Medulla oblongata (tissue), 1 donor: Measurements from ENCODE around the gene OR5B12.
"Not testable (repeated sequence)": the region's sequence is repeated elsewhere in the genome, so short reads cannot be mapped to it uniquely, and the experiment has no call there.

Experiments used
- DNase-seq: peaks from one replicate; pipeline ENCODE4 v3.0.0-alpha.2; 2015; ENCODE audit errors: extremely low spot score

OR5B12 gene

GRCh38 chr11:58442136-58442535 is at the start of gene OR5B12:
Gene OR5B12, minus strand, starts transcription at chr11:58442236. Its CDS starts 2,085 bp downstream, at chr11:58440151.
- DNase-seq, result no peak

GRCh38 chr11:58490827-58491226 is 48.8 kb upstream of the OR5B12 start:
- no peak for DNase-seq

DNA sequence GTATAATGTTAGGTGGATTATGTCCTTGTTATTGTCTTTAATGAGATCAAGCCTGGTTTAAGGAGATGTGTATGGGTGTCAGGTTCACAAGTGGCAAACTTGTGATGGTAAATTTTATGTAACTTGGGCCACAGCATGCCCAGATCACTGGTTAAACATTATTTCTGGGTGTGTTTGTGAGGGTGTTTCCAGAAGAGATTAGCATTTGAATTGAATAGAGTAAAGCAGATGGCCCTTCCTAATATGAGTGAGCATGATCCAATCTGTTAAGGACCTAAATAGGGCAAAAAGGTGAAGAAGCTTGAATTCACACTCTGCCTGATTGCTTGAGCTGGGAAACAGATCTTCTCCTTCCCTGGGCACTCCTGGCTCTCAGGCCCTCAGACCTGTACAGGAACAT is 45.1 kb upstream of the OR5B12 start:
- DNase-seq, result no peak

GRCh38 chr11:58485961-58486360 is 43.9 kb upstream of the OR5B12 start:
- no peak for DNase-seq

GRCh38 chr11:58471892-58472291 is 29.9 kb upstream of the OR5B12 start:
- no peak for DNase-seq

DNA sequence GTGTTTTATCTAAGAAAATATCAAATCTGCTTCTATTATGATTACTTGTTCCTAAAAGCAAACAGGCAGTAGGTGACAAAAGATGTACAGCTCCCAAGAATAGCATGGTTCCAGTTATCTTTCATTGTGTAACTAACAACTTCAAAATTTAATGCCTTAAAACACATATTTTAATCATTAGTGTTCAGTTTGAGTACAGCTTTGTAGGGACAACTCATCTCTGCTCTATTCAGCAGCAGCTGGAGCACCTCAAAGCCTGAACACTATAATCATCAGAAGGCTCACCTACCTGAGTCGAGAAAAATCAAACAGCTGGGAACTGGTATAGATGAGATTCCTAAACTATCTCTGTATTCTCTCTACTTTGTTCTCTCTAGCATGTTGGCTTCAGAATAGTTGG is 24.3 kb upstream of the OR5B12 start:
- DNase-seq, result no peak

GRCh38 chr11:58465690-58466089 is 23.7 kb upstream of the OR5B12 start:
- no peak for DNase-seq

GRCh38 chr11:58451585-58451984 is 9.5 kb upstream of the OR5B12 start:
- no peak for DNase-seq

DNA sequence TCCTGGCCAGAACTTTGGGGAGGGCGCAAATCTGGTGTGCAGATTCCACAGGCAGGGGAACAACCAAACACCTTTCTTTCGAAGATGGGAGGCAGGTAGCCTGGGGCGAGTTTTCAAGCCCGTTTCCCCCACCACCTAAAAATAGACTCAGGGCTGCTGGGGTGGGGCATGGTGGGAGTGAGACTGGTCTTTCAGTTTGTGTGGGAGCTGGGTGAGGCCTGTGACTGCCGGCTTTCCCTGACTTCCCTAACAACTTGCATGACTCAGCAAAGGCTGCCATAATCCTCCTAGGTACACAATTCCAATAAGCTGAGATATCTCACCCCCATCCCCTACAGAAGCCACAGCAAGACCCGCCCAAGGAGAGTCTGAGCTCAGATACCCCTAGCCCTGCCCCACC is 4.3 kb upstream of the OR5B12 start:
- no peak for DNase-seq

DNA sequence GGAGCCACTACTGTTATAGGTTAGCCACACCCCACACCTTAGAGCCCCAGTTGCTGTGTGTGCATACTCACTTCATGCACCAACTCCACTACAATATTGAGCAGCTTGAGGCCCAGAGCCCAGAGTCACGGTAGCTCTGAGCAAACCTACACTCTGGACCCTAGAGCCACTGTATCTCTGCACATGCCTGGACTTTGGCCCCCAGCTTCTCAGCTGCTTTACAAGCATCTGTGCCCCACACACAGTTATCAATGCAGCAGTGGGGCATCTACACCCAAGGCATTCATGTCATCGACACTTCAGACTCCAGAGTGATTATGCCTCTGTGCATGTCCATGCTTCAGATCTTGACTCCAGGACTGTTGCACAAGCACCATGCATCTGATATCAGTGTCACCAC is 2.3 kb upstream of the OR5B12 start:
- no peak for DNase-seq

DNA sequence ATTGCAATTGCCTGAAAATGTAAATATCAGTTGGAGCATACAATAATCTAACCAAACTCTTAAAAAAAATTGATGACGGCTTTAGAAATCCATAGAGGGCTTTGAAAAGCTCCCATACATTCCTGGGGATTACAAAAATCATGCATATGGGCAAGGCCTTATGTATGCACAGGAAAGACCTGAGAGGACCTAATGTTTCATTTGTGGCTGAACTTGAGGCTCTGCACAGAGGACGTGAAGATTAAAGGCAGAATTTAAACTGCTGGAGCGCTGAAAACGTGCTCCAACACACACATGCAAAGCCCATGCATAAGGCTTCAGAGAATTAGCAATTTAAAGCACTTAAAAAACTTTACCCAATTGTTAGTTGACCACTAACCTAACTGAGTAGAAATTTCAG is 3.5 kb downstream of the OR5B12 start:
- DNase-seq, result no peak

- DNase-seq, result no peak
Observed at GRCh38 chr11:58434217-58434616, 7.8 kb downstream of the OR5B12 start.

DNA sequence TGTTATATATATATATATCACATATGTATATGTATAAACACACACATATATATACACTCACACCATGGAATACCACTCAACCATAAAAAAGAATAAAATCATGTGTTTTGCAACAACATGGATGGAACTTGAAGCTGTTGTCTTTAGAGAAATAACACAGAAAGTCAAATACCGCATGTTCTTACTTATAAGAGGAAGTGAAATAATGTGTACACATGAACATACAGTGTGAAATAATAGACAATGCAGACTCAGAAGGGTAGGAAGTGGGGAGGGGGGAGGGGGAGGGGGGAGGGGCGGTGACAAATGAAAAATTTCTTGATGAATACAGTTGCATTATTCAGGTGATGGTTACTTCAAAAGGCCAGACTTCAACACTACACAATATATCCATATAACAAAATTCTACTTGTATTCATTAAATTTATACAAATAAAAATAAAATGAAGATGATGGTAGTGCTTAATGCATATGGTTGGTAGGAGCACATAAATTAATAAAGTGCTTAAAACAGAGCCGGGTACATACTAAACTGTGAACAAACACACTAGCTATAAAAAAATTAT is 8.3 kb downstream of the OR5B12 start:
- DNase-seq, result no peak

DNA sequence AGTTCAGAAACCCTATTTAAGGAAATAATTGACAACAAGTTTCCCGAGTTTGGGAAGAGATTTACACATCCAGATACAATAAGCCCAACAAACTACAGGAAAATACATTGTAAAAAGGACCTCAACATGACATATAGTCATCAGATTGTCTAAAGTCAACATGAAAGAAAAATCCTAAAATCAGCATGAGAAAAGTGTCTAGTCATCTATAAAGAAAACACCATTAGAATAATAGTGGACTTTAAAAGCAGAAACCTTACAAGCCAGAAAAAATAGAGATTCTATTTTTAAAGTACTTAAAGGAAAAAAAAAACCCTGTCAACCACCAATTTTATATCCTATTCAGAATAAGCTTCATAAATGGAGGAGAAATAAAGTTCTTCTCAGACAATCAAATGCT is 12.8 kb downstream of the OR5B12 start:
- DNase-seq, result no peak

DNA sequence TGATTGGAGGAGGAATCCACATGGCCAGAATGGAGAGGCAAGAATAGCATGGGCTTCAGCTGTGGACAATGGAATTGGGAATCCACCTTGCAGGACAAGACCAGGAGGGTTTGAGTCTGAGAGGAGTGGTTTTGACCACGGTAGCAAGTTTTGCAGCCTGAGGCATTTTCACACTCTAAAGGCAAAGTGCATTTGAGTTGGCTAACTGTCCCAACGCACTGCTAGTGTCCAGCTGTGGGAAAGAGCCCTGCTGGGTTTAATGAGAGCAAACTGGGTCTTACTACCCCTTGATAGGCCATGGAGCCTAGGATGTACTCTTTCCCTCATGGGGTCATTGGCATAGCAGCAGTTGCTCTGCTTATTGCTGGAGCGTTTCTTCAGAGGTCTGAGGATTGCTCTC is 14.0 kb downstream of the OR5B12 start, which contains the start of gene OR5B2:
OR5B2 (minus strand) TSS at position 101 of the 400 bp plus-strand sequence. CDS start 4,860 bp downstream, outside the sequence.
- no peak for DNase-seq

DNA sequence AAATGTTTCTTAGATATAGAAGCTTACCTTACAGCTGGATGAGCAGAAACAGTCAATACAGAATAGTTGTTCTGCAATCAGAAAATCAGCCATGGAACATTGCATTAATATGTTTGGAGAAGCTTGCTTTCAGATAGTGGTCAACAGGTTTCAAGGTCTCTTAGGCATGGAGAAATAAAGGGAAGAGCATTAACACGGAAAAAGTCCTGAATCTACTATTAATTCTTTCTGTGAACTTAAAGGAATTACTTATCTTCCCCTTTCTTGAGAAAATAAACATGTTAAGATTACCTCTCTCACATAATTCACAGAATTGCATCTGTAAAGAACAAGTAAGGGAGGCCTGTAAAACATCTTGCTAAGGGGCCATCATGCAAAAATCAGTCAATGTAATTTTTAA is 35.3 kb downstream of the OR5B12 start, which contains the start of gene OR5B3:
OR5B3 (minus strand) TSS at position 101 of the 400 bp plus-strand sequence. CDS start 3,465 bp downstream, outside the sequence.
- no peak for DNase-seq

DNA sequence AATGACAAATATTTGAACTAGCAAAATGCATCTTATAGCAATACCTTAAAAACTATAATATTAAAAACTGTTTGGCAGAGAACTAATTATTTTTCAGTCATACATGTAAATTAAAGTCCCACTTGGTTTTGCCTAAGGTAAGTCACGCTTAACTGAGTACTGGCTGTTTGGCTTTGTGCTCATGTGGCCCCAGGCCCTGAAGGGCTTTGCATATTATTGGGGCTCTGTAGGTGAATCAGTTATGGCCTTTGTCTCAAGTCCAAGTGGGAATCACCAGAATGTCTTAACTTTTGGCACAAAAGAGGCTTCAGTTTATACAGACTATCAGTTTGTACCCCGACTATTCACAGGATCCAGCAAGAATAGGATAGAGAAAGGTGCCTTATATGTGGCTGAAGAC is 42.4 kb downstream of the OR5B12 start:
- DNase-seq, result not testable (repeated sequence)

- no peak for DNase-seq
Observed at GRCh38 chr11:58395581-58395980, 46.5 kb downstream of the OR5B12 start.

- no peak for DNase-seq
Observed at GRCh38 chr11:58394195-58394594, 47.8 kb downstream of the OR5B12 start.

DNA sequence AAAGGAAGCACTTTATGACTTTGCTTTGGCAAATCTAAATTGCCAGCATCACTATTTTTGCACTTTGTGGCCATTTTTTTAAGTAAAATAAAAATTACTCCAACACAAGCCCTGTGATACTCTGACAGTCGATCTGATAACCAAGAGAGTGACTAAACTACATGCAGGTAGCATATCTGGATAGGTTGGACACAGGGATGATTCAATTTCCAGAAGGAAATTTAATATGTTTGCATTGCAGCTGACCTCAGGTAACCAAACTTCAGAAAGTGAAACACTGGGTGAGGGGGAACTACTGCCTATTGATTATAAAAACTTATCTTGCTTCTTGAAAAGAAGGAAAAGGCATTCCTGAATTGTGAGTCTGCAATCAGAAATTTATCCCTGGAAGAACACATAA is 49.3 kb downstream of the OR5B12 start:
- no peak for DNase-seq

GRCh38 chr11:58391879-58392278 is 50.2 kb downstream of the OR5B12 start:
- DNase-seq, result no peak

GRCh38 chr11:58390551-58391063 is 51.4 kb downstream of the OR5B12 start:
- no peak for DNase-seq
